GM15510 (cell line): ENCODE data around the gene PPP1CA.

Experiments used
- POLR2A ChIP-seq: IDR thresholded peaks from 3 replicates; pipeline ENCODE4 v1.6.1; 2011; ENCODE audit warnings: borderline replicate concordance; ENCODE audit not compliant: insufficient read length; ENCODE audit errors: extremely low read depth

The PPP1CA gene

DNA sequence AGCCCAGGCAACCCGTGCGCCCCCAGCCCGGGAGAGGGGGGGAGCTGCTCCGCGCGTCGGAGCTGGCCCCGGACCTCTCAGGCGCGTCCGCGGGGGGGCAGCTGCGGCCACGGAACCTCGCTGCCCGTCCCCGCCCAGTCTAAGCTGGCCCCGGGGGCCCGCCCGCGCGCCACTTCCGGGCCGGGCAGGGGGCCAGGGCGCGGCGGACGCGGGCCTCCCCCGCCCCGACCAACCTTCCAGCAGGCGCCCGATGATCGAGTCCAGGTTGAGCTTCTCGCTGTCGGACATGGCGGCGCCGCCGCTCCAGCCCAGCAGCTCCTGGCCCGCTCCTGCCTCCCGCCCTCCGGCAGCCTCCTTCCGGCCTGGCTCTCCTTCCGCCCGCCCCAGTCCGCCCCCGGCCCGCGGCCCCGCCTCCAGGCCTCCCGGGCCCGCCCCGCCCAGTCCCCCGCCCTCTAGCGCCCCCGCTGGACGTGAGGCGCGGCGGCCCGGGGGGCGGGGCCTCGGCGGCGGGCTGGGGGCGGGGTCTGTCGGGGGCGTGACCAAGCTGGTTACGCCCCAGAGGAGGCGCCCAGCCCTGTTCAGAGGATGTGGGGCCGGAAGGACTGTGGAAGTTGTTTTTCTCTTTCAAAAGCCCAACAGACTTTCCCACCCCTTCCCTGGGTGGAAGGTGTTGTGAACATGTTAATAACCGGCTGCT, at the start of gene PPP1CA:
TSS of gene PPP1CA (minus strand) at position 364 of the 697 bp plus-strand sequence. CDS start at position 288, 76 bp downstream.
- peak; percentile 87 for TF ChIP-seq POLR2A

DNA sequence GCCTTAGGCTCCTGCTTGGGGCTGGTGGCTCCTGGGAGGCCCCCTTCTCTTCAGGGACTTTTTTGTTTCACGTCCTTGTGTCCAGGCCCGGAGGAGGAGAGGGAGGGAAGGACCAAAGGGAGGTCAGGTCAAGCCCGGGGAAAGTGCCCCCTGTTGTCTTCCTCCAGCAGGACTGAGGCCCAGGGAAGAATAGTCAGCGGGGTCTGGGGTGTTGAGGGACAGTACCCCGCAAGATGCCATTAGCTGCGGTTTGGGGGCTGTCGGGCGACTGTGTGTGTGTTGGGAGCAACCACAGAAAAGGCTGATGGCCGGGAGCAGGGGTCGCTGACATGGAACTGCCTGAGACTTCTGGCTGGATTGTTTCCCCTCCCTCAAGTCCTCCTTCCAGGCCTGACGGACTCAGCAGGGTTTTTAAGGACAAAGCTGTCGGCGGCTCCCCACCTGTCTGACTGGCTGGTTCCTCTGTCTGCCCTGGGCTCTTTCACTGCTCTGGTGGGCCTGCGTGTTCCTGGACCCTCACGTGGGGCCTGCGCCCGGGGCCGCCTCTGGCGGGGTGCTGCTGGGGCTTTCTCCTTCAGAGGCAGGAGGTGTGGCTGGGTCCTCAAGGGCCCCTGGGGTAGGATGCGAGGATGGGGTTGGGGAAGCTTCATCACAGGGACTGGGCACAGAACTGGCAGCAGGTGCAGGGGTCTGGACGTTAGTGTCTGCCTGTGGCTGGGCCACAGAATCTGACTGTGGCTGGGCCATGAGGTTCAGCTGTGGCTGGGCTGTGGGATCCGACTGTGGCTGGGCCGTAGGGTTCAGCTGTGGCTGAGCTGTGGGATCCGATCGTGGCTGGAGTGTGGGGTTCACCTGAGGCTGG, 49.4 kb upstream of the PPP1CA start:
- no peak for TF ChIP-seq POLR2A

DNA sequence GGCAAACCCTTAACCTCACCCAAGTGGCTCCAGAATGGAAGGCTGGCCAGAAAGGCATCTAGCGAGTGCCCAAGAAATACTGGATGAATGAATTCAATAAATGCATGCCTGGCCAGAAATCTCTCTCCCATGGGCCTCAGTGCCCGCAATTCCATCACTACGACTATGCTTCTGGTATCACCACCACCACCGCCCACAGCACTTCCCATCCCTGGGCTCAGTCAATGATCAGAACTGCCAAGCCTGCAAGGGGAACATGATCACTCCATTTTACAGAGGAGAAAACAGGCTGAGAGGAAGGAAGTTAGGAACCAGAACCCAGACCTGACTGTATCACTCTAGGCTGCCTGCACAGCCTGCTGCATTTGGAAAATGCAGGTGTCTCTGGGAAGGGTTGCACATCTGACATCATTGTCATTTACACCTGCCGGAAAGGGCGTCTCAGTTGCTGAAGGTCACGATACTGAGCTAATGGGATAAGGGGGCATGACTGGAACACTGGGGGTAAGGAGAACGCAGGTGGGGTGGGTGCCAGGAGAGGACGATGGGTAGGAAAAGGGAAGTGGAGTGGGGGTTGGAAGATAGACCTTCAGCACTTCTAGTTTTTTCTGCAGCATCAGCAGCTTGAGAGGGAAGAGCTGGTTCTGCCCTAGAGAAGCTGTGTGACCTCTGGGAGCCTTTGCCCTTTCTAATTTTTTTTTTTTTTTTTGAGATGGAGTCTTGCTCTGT, 47.6 kb upstream of the PPP1CA start:
- no peak for TF ChIP-seq POLR2A

DNA sequence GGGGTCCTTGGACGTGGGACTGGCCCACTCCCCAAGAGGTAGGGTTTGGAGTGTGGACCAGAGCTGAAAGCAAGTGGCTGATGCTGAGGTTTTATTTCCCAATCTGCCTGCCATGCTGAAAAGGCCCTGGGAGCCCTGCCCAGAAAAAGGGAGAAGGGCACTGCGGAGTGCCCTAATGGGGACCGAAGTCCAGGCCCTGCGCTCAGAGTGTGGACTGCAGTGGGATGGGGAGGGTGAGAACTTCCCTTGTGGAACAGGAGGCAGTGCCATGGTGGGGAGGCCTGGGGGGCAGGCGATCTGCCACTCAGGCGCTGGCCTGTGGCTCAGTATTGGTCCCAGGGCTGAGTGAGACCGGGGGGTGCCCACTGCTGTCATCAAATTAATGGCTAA, 46.6 kb upstream of the PPP1CA start:
- no peak for TF ChIP-seq POLR2A

DNA sequence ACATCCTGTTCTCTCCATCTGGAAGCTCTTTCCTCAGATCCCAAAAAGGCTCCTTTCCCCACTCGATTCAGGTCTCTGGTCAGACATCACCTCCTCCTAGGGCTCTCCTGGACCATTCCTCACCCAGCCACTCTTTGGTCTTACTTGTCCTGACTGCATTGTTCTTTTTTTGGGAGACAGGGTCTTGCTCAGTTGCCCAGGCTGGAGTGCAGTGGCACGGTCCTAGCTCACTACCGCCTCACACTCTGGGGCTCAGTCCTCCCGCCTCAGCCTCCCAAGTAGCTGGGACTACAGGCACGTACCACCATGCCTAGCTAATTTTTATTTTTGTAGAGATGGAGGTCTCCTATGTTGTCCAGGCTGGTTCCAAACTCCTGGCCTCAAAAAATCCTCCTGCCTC, 43.9 kb upstream of the PPP1CA start:
- TF ChIP-seq POLR2A, result no peak

DNA sequence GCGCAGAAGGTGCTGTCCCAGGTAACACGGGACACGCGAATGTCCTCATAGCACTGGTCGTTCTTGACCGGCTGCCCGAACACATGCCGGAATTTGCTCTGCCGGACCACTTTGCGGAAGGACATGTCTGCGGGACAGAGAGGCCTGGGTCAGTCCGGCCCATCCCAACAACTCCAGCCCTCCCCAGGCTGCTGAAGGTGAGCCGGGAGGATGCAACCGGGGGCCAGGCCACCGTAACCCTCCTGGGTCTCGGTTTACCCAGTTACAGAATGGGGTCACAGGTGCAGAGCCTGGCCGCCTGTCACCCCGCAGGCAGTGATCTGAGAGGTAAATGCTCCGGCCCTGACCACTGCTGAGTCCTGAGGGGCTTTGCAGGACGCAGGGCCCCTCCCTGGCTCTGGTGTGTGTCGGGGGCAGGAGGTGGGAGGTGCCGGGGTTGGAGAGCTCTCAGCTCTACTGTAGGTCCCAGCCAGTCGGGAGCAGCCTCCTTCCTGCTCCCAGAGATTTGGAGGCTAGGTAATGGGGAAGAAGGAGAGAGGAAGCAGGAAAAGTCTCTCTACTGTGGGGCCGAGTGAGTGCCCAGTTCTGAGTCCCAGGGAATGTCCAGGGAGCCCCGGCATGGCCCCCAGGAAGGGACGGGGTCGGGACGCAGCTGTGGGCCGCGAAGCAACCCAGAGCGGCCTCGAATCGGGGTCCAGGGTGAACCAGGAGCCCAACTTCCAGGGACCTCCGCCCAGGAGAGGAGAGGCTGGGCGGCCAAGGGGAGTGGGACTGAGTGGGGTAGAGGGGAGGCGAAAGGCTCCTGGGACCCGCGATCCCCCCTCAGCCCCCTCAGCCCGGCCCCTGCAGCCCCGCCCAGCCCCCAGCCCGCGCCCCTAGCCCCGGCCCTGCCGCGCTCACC, 41.1 kb upstream of the PPP1CA start:
- TF ChIP-seq POLR2A, result peak; percentile 12

DNA sequence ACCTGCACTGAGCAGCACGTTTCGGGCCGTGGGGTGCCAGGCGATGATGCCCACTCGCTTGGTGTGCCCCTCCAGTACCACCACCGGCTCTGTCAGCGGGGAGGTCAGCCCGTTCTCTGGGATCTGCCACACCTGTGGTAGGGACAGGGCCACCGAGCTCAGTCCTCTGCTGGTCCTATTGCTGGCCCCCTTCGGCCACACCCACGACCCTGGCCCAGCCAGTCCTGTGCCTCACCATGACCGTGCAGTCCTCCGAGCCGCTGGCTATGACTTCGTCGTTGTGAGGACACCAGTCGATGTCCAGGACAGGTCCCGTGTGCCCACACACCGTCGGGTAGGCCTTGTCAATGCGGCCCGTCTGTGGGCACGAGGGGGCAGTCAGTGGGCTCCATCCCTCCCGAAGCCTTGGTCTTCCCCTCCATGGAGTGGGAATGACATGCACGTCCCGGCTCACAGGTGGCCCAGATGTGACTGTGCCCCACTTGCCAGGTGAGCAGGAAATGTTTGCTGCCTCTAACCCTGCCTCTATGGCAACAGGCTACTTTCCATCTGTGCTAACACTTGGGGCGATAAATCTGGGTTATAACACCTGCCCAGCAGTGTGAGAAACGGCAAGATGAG, 40.2 kb upstream of the PPP1CA start:
- peak; percentile 6 for TF ChIP-seq POLR2A

DNA sequence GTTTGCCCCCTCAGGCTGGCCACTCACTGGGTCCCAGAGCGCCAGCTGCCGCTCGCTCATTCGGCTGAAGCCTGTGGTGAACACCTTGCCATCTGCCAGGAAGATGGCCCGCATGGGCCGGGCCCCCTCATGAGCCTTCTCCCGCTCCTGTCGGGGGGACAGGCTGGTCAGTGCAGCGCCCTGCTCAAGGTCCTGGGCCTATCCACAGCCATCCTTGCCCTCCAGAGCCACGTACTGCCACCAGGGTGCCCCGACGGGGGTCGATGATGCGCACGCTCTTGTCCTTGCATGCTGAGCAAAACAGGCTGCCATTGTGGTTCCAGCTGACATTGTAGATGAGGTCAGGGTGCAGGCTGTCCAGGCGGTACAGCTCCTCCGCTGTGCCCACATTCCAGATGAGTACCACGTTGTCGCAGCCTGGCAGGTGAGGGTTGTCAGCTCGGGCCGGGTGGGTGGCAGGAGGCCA, 39.5 kb upstream of the PPP1CA start:
- peak; percentile 20 for TF ChIP-seq POLR2A

DNA sequence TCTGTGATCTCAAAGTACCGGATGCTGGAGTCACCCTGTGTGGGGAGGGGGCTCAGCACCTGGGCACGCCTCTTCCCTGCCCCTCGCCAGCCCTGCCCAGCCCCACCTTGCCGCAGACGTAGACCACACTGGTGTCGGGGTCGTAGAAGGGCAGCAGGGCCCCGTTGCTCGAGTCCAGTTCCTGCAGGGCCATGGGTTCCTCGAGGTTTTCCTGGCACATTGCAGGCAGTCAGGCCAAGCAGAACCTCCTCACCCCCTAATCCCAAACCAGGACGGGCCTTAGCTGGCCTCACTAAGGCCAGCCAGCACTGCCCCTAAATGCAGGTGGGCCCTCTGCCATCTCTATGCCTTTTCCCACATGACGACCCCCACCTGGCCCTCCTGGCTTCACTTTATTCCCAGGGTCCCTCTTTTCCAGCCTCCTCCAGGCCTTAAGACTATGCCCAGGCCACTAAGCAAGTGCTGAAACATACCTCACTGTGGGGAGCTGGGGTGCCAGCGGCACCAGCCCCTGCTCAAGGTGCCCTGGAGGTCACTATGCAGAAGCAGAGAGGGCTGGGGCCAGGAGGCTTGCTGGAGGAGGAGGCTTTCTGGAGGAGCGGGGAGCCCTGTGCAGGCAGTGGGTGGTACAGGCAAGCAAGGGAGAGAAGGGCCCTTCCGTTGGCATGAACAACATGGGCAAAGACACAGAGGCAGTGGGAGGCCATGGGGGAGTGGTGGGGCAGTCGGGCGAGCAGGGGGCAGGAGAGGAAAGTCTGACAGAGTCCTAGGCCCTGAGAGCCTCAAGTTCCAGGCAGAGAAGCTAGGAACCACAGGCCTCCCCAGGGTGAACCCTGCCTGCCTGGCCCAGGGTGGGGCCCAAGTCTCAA, 38.8 kb upstream of the PPP1CA start:
- TF ChIP-seq POLR2A, result no peak

DNA sequence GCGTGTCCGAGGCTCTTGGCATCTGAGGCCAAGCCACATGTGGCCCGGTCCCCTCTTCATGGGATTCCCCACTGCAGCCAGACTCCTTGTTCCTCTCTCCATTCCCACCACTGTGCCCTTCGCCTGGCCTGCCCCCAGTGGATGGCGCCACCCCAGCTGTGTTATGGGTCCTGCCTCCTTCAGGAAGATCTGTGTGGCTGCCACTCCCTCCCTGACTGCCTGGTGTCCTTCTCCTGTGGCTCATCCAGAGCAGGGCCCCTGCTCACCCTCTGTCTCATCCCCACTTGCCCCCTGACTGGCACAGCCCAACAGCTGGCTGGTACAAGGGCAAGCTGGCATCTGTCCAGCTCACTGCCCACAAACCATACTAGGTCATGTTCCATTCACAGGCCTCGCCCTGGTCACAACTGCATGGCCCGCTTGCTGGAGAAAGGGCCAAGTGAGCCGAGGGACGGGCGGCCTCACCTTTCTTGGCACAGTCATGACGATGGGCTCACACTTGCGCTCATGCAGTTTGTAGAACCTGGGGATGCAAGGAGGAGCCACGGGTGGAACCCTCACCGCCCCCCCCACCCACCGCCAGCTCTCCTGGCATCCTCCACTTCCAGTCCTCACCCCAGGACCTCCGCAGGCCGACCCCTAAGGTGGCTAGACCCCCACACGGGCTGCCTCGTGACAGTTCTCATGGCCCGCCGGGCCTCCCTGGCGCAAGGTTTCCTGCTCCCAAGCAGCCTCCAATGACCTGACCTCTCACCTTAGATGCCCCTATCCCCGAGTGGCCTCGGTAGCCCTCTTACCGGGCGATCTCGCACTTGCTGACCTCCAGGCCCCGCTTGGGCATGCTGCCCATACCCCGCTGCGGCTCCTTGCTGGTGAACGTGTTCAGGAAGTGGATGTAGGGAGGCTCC, 37.9 kb upstream of the PPP1CA start:
- TF ChIP-seq POLR2A, result no peak

DNA sequence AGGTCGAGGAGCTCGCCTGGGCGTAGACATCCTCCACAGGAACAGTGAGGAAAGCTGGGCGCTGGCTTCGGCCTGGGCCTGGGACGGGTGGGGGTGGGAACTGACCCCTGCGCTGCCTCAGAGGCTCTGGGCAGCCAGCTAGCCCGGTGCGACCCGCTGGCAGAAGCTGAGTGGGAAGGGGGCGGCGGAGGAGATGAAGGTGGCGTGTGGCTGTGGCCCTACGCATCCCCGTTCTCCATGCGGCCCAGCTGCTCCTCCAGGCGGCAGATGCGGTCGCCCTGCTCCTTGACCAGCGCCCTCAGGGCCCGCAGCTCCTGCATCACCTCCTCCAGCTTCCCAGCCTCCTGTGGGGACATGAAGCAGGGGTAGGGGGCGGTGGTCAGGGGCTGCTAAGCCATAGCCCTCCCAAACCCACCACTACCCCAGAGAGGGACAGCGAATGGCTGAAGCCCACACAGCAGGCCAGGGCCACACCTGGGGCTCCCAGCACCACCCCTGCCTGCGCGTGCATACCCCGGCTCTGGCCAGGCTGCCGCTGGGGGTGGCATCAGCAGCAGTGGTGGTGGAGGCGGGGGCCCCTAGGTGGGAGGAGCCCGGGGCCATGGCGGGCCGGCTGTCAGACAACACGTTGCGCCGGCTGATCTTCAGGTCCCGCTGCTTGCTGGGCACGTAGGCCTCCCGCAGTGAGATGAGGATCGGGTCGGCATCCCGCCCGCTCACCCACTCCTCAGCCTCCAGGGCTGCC, 36.7 kb upstream of the PPP1CA start:
- TF ChIP-seq POLR2A, result peak; percentile 82

DNA sequence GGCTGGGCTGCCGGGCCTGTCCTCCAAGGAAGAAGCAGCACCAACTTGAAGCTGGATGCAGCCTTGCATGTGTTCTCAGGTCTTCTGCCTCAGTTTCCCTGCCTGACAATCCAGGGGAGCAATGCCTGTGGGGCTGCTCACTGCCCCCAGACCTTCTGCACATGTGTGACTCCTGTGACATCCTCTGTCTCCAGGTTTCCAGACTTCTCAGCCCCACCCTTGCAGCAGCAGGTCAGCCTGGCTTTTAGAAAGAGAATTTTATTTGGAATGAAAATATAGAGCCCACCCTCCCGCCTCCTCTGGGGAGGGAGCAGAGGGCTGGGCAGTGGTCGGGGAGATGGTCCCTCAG, 36.1 kb upstream of the PPP1CA start:
- no peak for TF ChIP-seq POLR2A
